GM19455 (cell line): ENCODE results near the gene PTK6.
A peak's percentile ranks its signal among the peaks of the same experiment; 100 is the strongest.

Experiments used
- ATAC-seq: cut with Tn5 transposase; IDR thresholded peaks from one replicate; pipeline ENCODE4 v1.9.1; 2021; ENCODE audit not compliant: unreplicated experiment

The PTK6 gene

DNA sequence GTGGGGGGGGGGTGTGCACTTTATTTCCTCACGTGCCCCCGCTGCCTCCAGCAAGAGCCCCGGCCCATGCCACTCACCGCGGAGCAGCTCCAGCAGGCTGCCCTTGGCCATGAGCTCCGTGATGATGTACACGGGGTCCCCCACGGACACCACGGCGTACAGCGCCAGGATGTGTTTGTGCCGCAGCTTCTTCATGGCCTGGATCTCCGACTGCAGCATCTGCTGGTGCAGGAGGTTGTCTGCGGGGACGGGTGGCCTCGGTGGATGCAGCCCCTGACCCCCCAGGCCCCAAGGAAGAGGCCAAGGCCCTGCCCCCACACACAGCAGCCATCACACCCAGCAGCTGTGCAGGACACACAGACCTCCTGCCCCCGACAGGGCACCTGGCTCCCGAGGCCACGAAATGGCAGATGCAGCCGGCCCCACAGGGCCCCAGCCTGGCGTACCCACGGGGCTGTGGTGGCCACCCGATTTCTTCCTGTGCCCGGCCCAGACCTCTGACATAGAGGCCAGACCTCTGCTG is 4.7 kb downstream of the PTK6 start:
- ATAC-seq, result no peak

DNA sequence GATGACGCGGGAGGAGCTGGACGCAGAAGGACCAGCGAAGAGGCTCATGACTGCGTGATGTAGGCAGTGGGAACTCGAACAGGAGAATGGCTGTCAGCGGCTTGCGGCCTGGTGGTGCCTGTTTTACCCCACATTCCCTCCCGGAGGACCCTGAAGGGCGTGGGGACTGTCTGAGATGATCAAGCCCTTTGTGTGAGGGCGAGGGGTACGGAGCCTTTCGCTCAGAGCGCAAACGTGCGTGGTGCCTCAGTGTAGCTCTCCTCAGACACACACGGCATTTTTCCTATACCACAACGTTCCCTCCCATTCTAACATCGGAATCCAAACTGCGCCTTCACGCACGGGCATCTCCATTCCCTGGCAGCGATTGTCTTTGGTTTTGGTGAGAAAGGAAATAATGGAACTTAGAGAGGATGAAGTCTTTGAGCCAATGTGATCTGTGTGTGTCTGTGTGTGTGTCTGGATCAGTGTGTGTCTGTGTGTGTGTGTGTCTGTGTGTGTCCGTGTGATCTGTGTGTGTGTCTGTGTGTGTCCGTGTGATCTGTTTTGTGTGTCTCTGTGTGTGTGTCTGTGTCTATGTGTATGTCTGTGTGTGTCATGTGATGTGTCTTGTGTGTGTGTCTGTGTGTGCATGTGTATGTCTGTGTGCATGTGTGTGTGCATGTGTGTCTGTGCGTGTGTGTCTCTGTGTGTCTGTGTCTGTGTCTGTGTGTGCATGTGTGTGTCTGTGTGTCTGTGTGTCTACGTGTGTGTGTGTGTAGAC is 5.3 kb downstream of the PTK6 start:
- ATAC-seq, result no peak

DNA sequence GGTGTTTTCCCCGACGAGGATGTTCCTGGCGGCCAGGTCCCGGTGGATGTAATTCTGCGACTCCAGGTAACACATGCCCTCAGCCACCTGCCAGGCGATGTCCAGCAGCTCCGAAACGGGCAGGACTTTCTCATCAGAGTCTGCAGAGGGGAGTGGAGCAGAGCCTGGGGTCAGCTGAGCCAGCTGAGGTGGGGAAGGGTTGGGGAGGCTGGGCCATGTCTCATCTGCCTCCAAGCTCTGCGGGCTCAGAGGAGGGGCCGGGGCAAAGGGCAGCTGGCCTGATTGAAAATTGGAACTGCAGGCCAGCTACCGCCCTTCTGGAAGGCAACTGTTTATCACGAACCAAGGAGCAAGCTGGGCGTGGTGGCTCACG is 6.4 kb downstream of the PTK6 start:
- ATAC-seq, result no peak

DNA sequence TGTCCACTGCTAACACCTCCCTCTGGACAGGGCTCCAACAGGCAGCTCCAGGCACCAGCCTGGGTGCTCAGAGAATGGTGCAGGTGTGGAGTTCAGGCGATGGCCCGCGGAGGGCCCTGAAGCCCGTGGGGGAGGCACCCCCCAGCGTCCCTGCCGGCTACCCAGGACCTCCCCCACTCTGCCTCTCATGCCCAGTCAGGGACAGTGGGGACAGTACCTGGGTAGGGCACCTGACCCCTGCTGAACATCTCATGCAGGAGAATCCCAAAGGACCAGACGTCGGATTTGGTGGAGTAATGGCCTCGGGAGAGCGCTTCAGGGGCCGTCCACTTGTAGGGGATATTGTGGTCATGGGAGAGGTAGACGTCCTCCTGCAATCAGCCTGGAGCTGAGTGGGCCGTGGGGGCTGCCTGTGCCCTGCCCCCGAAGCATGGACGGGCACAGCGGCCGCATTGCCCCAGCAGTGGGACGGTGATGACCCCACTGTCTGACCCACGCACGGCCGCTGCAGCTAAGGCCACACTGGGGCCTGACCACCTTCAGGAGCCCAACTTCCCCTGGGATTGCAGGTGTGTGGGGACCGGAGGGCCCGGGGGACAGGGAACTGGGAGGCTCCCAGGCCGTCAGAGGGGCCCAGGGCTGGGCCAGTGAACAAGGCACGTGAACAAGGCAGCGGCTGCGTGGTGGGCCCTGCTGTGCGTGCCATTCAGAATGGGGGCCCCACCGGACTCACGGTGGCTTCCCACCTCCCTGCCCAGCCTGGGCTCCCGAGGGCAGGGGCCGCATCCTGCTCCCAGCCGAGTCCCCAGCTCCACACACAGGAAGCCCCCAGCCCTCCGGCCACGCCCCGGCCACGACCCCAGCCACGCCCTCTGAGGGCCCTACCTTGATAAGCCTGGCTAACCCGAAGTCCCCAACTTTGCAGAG is 7.1 kb downstream of the PTK6 start:
- ATAC-seq, result no peak

DNA sequence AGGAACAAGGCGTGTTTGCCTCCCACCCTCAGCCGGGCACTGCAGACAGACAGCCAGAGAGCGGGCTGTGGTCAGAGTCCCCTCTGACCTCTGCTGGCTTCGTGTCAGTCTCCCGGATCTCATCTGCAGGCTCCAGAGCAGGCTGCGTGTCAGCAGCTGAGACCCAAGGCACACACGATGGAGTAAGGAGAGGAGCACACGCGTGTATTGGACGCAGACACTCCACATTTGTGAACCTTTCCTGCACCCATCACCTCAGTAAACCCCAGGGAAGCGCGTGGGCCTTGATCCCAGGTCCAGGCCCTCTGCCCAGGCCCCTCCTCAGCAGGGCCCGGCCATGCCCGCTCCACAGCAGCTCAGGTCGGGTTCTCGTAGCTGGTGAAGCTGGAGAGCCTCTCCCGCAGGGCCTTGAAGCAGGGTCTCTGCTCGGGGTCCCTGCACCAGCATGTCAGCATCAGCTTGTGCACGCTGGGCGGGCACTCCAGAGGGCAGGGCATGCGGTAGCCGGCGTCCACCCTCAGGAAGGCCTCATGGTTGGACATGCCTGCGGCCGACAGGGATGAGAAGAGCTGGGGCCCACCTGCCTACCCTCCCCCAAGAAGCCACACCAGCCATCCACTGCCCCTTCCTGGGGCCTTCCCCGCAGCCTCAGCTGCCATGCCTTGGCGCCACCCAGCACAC is 7.9 kb downstream of the PTK6 start:
- ATAC-seq, result no peak

DNA sequence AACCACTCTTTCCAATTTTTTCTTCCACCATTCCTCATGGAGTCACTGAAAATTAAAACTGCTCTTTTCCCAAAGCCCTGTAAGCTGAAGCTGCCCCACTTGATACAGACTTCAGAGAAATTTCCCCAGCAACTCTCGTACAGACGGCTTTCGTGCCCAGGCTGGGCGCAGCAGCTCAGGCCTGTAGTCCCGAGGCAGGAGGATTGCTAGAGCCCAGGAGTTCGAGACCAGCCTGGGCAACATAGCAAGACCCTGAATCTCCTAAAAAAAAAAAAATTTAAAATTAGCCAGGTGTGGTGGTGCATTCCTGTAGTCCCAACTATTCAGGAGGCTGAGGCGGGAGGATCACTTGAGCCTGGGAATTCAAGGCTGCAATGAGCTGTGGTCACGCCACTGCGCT is 10.0 kb downstream of the PTK6 start:
- no peak for ATAC-seq

DNA sequence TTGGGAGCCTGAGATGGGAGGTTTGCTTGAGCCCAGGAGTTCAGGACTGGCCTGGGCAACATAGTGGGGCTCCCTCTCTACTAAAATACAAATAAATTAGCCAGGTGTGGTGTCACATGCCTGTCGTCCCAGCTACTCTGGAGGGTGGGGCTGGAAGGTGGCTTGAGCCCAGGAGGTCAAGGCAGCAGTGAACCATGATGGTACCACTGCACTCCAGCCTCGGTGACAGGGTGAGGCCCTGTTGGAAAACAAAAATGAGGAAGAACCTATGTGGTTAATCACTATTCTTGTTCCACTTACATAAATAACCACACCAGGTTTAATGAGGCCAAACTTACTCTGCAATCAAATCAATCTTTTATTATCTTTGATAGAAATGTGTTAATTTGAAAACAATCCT is 11.2 kb downstream of the PTK6 start:
- no peak for ATAC-seq

DNA sequence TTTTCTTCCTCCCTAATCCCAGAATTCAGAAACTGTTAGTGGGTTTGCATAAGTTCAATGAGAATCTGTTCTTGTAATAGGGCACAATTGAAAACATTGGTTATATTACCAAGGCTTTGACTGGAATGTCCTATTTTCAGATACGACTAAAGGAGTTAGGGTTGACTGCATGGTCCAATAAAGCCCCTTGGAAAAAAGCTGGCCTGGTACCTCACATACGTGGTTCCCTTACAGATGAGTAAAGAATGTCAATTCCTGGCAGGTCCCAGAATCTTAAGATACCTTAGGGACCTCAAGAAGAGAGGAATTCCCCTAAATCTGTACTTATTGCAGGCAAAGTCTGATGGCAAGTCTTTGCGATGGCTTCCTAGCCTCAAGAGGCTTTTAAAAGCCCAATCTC is 12.0 kb downstream of the PTK6 start:
- ATAC-seq, result no peak

DNA sequence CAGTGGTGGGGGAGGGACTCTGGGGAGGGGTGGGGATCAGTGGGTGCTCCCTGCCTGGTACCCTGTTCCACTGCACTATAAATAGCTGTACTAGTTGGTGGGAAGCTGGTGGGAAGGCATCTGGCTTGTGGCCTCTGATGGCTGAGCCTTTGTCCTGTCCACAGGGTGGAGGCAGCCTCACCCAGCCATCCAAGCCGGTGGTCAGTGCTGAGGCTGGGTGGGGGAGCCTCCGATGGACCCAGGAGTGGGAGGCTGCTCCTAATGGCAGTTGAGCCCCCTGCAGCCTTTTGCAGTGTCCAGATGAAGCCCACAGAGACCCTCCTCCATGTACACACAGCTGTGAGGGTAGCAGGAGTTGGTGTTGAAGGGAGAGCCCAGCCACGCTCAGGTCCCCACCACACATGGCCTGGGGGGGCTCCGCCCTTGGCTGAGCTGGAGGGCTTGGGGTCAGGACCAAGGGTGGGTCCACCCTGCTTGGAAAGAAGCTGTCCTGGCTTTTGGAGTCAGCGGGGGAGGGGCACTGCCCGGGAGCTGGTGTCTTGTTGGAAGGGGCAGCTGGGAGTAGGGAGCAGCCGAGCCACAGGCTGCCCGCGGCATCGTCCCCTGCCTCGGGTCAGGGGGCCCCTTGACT is 14.1 kb downstream of the PTK6 start:
- no peak for ATAC-seq

DNA sequence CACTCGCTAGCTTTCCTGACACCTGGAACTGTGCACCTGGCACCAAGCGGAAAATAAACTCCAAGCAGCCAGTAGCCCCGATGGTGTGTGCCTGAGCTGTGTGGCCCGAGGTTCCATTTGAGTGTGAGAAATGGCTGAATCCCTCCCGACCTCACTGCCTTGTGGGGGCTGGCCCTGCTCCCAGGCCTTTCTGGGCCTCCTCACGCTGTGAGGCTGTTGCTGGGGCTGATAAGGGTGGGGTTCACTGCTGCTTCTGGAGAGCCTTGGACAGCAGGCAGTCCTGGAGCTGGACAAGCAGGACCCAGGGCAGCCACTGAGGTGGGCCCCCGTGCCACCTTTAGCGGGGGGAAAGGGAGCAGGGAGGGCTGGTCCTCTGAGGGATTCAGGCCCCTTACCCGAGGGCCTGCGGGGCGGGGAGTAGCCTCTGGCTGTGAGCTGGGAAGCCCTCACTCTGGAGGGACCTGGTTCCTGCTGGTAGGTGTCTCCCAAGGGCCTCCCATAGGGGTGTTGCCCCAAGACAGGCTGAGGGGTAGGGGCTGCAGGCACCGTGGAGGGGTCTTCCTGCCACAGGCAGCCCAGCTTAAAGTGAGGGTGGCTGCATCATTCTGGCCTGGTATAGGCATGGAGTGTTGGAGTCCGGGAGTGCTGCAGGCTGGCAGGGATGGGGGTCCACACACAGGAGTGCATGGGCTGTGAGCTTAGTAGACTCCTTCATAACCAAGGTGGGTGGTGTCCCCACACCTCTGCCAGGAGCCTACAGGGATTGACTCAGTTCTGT is 14.9 kb downstream of the PTK6 start:
- no peak for ATAC-seq

DNA sequence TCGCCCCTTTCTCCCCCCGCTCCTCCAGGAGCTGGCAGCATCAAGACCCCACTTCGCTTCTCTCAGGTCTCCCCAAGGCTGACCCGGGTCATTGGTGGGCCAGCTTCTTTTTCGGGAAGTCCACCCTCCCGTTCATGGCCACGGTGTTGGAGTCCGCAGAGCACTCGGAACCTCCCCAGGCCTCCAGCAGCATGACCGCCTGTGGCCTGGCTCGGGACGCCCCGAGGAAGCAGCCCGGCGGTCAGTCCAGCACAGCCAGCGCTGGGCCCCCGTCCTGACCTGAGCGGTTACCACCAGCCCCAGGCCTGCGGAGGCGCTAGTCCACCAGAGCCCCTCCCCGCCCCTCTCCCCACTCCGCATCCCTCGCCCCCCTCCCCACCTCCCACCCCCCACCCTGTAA is 15.6 kb downstream of the PTK6 start:
- ATAC-seq, result no peak

DNA sequence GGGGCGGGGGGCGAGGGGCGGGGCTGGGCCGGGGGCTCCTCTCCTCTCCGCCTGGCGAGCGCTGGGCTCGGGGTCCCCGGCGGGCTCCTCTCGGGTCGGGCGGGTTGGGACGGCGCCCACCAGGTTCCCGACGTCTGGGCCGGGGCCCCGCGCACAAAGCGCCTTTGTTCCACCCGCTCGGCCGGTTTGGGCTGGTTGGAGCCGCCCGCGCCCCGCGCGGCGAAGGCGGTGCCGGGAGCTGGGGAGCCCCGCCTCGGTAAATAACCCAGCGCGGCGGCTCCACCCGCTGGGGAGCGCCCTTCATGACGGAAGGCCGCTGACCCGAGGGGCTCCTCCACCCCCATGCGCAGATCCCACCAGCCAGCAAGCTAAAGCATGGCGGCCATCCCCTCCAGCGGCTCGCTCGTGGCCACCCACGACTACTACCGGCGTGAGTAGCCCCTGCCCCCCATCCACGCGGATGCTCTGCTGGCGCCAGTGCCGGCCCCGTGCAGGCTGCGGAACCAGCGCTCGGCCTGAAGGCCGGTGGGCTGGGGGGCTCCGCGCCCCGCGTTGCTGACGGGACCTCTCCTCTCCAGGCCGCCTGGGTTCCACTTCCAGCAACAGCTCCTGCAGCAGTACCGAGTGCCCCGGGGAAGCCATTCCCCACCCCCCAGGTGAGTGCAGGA is 16.1 kb downstream of the PTK6 start:
- peak; percentile 57 for ATAC-seq

DNA sequence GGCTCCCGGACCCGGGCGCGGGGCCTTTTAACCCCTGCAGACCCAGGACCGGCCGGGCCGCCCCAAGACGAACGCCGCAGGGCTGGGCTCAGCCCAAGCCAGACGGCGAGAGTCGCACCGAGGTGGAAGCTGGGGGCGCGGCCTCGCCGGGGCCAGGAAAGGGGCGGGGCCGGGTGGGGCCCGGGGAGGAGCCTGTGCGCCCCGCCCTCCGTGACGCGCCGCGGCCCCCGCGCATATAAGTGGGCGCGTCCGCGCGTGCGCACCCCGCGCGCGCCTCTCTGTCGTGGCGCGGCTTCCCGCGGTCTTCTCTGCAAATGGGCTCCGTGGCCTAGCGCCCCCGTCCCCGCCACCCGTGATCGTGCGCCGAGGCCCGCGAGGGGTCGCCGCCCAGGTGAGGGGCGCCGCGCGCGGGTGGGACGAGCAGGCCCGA is 16.7 kb downstream of the PTK6 start, which contains the start of gene PPDPF:
Gene PPDPF (plus strand): TSS at position 262 of the 430 bp plus-strand sequence. CDS start 544 bp downstream, outside the sequence.
- peak; percentile 65 for ATAC-seq

DNA sequence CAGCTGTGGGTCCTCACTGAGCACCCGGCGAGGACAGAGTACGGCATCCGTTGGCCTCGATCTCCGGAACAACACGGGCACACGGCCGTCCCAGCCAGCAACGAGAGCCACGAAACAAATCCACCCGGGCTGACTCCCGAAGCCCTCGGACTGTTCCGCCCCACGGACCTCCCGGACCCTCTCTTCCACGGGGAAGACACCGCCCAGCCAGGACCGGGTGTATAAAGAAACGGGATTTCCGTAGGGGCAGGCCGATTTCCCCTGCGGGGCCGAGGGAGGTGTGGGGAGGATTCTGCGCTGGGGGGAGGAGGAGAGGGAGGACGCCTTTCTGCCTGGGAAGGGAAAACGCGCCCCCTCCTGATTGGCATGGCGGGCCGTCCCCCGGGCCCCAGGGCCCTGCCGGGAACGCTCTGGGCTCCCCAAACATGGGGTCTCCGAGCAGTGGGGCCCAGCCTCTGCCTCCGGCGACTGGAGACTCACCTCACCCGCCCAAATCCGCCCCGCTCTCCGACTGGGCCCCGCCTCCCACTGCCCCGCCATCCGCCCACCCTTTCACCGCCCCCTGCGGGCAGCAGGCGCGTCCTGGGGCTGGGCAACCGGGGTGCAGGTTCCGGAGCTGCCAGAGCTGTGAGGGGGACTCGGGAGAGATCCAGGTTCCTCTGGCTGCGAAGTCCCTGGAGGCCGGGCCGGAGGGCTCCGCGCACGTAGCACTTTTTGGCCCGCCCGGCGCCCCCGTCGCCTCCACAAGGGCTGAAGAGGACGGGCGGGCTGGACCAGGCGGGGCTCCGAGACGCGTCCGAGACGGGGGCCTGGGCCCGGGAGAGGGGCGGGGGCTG is 17.3 kb downstream of the PTK6 start:
- ATAC-seq, result peak; percentile 32

DNA sequence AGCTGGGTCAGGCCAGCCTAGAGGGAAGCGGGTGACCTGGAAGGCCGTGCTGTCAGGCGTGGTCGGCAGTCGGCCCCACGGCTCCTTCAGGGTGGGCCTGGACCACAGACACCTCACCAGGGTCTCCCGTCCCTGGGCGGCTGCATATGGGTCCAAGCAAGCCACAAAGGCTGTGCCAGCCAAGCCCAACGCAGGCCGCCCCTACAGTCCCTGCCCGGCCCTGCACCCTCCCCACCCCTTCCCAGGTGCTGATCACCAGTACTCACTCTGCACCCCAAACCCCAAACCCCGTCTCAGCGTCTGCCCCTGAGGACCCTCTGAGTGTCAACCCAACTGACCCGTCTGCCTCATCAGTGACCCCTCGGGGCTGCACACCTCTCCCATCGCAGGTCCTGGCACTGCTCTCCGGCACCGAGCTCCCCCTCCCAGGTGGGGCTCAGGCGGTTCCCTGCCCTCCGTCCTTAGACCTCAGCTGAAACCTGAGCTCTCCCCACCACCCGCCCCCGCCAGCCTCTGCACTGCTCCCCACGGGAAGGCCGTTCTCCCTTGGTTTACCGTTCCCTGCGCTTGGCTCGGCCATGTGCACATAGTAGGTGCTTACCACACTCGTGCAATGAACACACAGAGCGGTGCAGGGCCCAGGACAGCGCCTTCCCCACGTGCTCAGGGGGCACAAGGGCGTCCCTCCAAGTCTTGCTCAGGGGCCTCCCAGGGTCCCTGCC is 18.1 kb downstream of the PTK6 start:
- ATAC-seq, result no peak

DNA sequence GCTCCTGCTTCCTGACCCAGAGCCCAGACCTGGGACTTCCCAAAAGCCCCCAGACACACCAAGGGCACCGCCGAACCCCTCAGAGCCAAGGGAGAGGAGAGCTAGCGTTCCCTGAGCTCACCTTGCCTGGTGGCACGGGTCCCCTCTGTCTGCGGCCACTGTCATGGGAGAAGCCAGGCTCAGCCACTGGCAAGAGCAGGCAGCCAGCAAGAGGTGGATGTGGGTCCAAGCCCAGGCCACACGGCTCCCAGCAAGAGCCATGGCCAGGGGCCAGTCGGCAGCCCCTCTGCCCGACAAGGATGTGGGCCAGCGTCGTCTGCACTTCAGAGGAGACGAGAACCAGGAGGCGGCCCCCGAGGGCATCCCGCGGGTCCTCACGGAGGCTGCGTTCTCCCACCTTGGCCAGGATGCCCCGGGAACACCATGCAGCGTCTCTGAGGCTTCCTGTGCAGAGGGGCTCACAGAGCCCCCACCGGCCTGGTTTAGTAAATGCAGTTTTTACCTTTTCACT is 18.8 kb downstream of the PTK6 start:
- no peak for ATAC-seq

DNA sequence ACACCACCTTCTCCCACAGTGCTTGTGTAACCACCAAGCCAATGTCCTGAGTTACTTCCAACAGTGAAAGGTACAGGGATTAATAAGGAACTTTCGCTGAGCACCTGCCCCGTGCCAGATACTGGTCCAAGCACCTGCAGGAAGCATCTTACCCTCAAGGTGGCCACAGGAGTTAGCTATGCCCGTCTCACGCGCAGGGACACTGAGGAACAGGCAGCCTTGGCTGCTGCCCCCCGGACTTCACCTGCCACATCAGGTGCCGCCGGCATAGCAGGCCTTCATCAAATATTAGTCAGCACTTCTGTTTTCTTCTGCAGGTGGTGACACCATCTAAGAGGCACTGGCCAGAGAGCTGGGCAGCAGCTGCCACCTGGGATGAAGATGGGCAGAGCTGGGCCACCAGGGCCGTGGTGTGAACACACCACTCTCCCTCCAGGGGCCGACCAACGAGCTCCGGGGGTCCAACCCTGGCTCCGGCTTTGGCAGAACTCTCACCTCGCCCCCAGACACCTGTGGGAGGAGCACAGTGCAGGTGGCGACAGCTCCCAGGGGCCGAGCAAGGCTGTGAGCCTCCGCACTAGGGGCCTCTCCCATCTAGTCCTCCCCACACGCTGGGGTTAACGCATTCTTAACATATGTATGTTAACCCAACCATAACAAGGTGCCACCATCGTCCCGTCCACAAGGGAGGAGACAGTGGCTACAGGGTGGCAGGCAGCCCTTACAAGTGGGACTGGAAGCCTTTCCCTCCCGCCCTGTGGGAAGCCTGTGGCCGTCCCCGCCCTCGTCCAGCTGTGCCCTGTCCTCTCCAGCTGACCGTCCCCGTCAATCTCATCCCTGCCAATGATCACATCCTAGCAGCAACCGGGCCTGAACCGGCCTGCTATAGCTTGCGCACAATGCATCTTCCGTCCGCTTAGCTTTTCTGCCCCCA is 19.5 kb downstream of the PTK6 start:
- no peak for ATAC-seq
